ENCODE results near the gene KCNIP3.
"Not testable (repeated sequence)": the region's sequence is repeated elsewhere in the genome, so short reads cannot be mapped to it uniquely, and the experiment has no call there.

DNA sequence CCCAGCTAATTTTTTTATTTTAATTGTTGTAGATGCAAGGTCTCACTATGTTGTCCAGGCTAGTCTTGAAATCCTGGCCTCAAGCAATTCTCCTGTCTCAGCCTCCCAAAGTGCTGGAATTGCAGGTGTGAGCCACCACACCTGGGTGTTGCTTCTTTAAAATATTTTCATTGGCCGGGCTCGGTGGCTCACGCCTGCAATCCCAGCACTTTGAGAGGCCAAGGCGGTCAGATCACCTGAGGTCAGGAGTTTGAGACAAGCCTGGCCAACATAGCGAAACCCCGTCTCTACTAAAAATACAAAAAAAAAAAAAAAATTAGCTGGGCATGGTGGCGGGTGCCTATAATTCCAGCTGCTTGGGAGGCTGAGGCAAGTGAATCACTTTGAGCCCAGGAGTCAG lies 81.1 kb downstream of the KCNIP3 start:
- TF ChIP-seq, protein P1, sequence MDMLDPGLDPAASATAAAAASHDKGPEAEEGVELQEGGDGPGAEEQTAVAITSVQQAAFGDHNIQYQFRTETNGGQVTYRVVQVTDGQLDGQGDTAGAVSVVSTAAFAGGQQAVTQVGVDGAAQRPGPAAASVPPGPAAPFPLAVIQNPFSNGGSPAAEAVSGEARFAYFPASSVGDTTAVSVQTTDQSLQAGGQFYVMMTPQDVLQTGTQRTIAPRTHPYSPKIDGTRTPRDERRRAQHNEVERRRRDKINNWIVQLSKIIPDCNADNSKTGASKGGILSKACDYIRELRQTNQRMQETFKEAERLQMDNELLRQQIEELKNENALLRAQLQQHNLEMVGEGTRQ (IDR thresholded peaks at IDR 0.05; ENCODE audit: borderline replicate concordance, low read depth, low read length) = not testable (repeated sequence)
- TF ChIP-seq GATA2 (CRISPR knock-in tag; IDR thresholded peaks at IDR 0.05) = not testable (repeated sequence)
